Adipocyte (in vitro differentiated cells): ENCODE data around the gene LSR.
"Not testable (repeated sequence)": the region's sequence is repeated elsewhere in the genome, so short reads cannot be mapped to it uniquely, and the experiment has no call there.

Experiments used
- DNase-seq: peaks from one replicate; pipeline ENCODE4 v3.0.0-alpha.2; 2015; ENCODE audit warnings: low read depth
- H3K27me3 ChIP-seq: replicated peaks from 2 replicates; pipeline ENCODE4 v1.7.0; 2013; ENCODE audit warnings: mild to moderate bottlenecking, low read length, moderate library complexity; ENCODE audit not compliant: control insufficient read depth, insufficient read depth
- H3K36me3 ChIP-seq: 2 replicates; pipeline ENCODE4 v1.7.0; 2013; ENCODE audit warnings: low read length, mild to moderate bottlenecking, moderate library complexity; ENCODE audit not compliant: control insufficient read depth, insufficient read depth, severe bottlenecking
- H3K4me1 ChIP-seq: 2 replicates; pipeline ENCODE4 v1.7.0; 2013; ENCODE audit warnings: mild to moderate bottlenecking, low read length, moderate library complexity; ENCODE audit not compliant: control insufficient read depth, insufficient read depth
- H3K4me3 ChIP-seq: 2 replicates; pipeline ENCODE4 v1.7.0; 2013; ENCODE audit warnings: mild to moderate bottlenecking, low read length, moderate library complexity
- H3K9ac ChIP-seq: 2 replicates; pipeline ENCODE4 v1.7.0; 2013; ENCODE audit warnings: mild to moderate bottlenecking, low read length, moderate library complexity
- H3K9me3 ChIP-seq: 2 replicates; pipeline ENCODE4 v1.7.0; 2013; ENCODE audit warnings: mild to moderate bottlenecking, low read length, moderate library complexity; ENCODE audit not compliant: control insufficient read depth

The LSR gene

GRCh38 chr19:35285465-35285864 lies 36.7 kb downstream of the LSR start:
- not testable (repeated sequence) for H3K9me3 ChIP-seq, H3K4me3 ChIP-seq, H3K9ac ChIP-seq, H3K36me3 ChIP-seq, DNase-seq
- peaks cover 25% of the 10 kb centered on the region for H3K27me3 ChIP-seq
- H3K4me1 ChIP-seq: peaks cover 21% of the 10 kb centered on the region

GRCh38 chr19:35286101-35286500 lies 37.3 kb downstream of the LSR start:
- peaks cover 14% of the 10 kb centered on the region for H3K4me1 ChIP-seq
- H3K9me3 ChIP-seq, H3K36me3 ChIP-seq, H3K9ac ChIP-seq, H3K4me3 ChIP-seq, DNase-seq: not testable (repeated sequence)
- H3K27me3 ChIP-seq: peaks cover 27% of the 10 kb centered on the region

DNA sequence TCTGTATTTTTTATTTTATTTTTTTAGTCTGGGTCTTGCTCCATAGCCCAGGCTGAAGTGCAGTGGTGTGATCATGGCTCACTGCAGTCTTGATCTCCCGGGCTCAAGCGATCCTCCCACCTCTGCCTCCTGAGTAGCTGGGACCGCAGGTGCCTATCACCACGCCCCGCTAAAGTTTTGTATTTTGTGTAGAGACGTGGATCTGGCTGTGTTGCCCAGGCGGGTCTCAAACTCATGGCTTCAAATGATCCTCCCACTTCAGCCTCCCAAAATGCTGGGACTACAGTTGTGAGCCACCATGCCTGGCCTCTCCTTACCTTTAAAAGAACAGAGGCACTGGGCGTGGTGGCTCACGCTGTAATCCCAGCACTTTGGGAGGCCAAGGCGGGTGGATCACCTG lies 38.9 kb downstream of the LSR start:
- no peak overlapping the region for H3K4me3 ChIP-seq
- H3K27me3 ChIP-seq: peaks cover 25% of the 10 kb centered on the region
- H3K36me3 ChIP-seq: no peaks in the 10 kb centered on the region
- H3K4me1 ChIP-seq: peaks cover 12% of the 10 kb centered on the region
- H3K9ac ChIP-seq: no peak overlapping the region
- DNase-seq: no peak
- no peaks in the 10 kb centered on the region for H3K9me3 ChIP-seq

DNA sequence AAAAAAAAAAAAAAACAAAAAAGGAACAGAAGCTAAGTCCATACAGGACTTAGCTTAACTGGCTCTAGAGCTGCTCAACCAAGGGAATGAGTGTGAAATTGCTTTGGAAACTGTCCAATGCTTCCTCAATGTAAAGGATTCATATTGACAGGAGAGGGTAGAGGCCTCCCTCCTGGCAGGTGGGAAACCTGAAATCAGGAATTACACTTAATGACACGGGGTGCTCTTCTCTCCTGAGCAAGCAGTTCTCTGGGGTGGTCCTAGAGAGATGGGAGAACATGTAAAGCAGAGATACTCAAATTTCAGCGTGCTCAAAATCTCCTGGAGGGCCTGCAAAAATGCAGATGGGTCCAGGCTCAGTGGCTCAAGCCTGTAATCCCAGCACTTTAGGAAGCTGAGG lies 39.5 kb downstream of the LSR start:
- Histone ChIP-seq H3K9me3 (no peaks in the 10 kb centered on the region), H3K4me1 (peaks cover 12% of the 10 kb centered on the region), H3K9ac (no peak overlapping the region), H3K4me3 (no peak overlapping the region), H3K36me3 (no peaks in the 10 kb centered on the region), H3K27me3 (peaks cover 27% of the 10 kb centered on the region)
- DNase-seq: no peak

GRCh38 chr19:35288906-35289305 lies 40.1 kb downstream of the LSR start:
- Histone ChIP-seq H3K4me3 (no peak overlapping the region), H3K9ac (no peak overlapping the region), H3K9me3 (no peaks in the 10 kb centered on the region), H3K4me1 (peaks cover 12% of the 10 kb centered on the region), H3K36me3 (no peaks in the 10 kb centered on the region), H3K27me3 (peaks cover 30% of the 10 kb centered on the region)
- DNase-seq: no peak

- Histone ChIP-seq H3K27me3 (peaks cover 40% of the 10 kb centered on the region), H3K4me1 (peaks cover 3% of the 10 kb centered on the region), H3K36me3 (no peaks in the 10 kb centered on the region), H3K4me3 (no peak overlapping the region), H3K9me3 (no peaks in the 10 kb centered on the region), H3K9ac (no peak overlapping the region)
- DNase-seq: no peak
These were observed 41.8 kb downstream of the LSR start for GRCh38 chr19:35290381-35291127.

DNA sequence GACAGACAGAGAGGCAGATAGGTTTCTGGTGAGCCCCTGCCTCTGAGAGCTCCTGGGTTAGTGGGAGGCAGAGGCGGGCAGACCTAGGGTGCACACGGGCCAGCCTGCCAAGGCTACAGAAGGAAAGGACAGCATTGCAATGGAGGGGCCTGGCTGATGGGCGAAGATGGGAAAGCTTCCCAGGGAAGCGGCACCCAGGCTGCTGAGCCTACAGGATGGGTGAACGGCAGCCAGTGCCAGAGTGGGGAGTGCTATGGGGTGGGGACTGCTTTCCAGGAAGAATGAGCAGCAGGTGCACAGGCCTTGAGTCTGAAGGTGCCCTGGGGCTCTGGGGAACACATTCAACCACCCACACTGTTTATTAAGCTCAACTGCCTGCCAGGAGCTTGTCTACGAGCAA lies 42.5 kb downstream of the LSR start:
- Histone ChIP-seq H3K4me1 (peaks cover 3% of the 10 kb centered on the region), H3K36me3 (no peaks in the 10 kb centered on the region), H3K9ac (no peak overlapping the region), H3K4me3 (no peak overlapping the region), H3K27me3 (peaks cover 45% of the 10 kb centered on the region), H3K9me3 (no peaks in the 10 kb centered on the region)
- DNase-seq: no peak

DNA sequence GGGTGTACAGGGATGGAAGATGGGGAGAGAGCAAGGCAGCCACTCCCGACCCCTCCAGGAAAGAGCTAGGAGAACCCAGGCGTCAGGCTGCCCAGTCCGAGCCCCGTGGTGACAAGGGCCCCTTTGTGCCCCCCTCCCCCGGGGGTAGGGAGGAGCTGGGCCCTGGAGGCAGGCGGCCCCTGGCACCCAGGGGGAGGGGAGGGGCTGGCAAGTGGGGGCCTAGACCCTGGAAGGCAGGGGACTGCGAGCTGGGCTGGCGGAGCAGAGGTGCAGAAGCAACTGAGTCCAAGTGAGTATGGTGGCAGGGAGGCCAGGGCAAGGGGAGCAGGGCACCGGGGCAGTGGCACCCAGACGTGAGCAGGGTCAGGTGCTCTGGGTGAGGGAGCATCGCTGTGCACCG lies 43.1 kb downstream of the LSR start, which contains the start of gene MAG:
MAG (plus strand) TSS at position 246 of the 400 bp plus-strand sequence. CDS start 3,248 bp downstream, outside the sequence.
- Histone ChIP-seq H3K9ac (no peak within 1 kb of the TSS), H3K27me3 (peaks cover 45% of the 10 kb centered on the region), H3K4me3 (no peak within 1 kb of the TSS), H3K4me1 (peaks cover 3% of the 10 kb centered on the region), H3K9me3 (no peaks in the 10 kb centered on the region), H3K36me3 (no peaks in the 10 kb centered on the region)
- DNase-seq: no peak

DNA sequence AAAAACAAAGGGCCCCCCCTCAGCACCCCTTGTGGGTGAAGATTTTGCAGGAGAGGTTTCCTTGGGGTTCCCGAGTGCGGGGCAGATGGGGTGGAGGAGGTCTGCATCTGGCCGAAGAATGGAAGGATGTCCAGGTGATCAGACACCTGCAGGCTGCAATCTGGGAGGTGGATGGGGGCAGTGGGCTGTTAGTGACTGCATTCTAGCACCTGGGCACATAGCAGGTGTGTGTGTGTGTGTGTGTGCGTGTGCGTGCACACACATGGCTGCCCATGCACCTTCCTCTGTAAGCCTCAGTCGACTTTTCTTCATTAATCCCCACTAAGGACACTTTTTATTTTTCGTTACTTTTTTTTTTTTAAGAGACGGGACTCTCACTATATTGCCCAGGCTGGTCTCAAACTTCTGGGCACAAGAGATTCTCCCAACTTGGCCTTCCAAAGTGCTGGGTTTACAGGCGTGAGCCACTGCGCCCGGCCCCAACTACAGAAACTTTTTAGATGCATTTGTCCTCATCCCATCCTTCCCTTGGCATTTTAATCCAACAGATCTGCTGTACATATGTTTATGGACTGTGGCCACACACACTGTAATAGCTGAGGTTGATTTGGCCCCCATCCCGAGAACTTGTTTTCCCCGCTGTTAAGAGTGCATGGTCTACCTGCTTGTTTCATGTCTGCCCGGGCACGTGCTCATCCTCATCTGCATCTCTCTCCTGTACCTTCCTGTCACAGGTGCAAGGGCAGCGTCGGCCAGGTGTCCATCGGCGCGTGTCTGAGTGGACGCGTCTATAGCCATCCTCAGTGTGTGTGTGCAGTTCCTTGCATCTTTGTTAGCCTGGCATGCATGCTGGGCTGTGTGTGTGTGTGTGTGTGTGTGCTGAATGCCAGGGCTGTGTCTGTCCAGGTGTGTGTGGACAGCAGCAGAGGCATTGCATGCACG lies 43.9 kb downstream of the LSR start:
- Histone ChIP-seq H3K27me3 (peaks cover 50% of the 10 kb centered on the region), H3K4me1 (peaks cover 3% of the 10 kb centered on the region), H3K9ac (no peak overlapping the region), H3K4me3 (no peak overlapping the region), H3K9me3 (no peaks in the 10 kb centered on the region), H3K36me3 (no peaks in the 10 kb centered on the region)
- no peak for DNase-seq

DNA sequence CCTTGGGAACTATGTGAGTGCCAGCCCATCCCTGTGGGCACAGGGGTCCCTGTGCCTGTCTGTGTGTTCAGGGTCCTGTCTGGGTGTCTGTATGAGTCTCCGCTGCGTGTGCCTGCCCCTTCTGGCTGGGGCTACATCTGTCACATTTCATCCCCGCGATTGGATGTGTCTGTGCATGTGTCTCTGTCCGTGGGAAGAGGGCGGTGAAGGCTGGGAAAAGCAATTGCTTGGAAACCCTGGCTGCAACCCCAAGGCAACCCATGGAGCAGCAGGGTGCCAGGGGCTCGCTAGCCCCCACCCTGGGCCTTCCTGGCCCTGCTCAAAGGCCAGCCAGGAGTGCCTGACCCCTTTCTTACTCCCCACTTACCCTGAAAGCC lies 44.5 kb downstream of the LSR start:
- no peak for DNase-seq
- H3K36me3 ChIP-seq: no peaks in the 10 kb centered on the region

GRCh38 chr19:35293808-35294207 lies 45.0 kb downstream of the LSR start:
- Histone ChIP-seq H3K4me3 (no peak overlapping the region), H3K9ac (no peak overlapping the region), H3K27me3 (peaks cover 60% of the 10 kb centered on the region), H3K36me3 (no peaks in the 10 kb centered on the region), H3K4me1 (peaks cover 3% of the 10 kb centered on the region), H3K9me3 (no peaks in the 10 kb centered on the region)
- no peak for DNase-seq

More for the DNA sequence above, 44.5 kb downstream of the LSR start:
- no peak overlapping the region for H3K9ac ChIP-seq
- peaks cover 57% of the 10 kb centered on the region for H3K27me3 ChIP-seq
- H3K9me3 ChIP-seq: no peaks in the 10 kb centered on the region
- peaks cover 3% of the 10 kb centered on the region for H3K4me1 ChIP-seq
- H3K4me3 ChIP-seq: no peak overlapping the region
